GM19455 (cell line): ENCODE measurements around the gene TOLLIP.

Experiments used
- ATAC-seq: cut with Tn5 transposase; IDR thresholded peaks from one replicate; pipeline ENCODE4 v1.9.1; 2021; ENCODE audit not compliant: unreplicated experiment

The TOLLIP gene

GRCh38 chr11:1299621-1300020 is 9.8 kb downstream of the TOLLIP start:
- no peak for ATAC-seq

GRCh38 chr11:1298695-1299492 is 10.5 kb downstream of the TOLLIP start:
- ATAC-seq, result no peak

- no peak for ATAC-seq
Observed at GRCh38 chr11:1297576-1298473, 11.6 kb downstream of the TOLLIP start.

- ATAC-seq, result no peak
Observed at GRCh38 chr11:1297011-1297575, 12.3 kb downstream of the TOLLIP start.

DNA sequence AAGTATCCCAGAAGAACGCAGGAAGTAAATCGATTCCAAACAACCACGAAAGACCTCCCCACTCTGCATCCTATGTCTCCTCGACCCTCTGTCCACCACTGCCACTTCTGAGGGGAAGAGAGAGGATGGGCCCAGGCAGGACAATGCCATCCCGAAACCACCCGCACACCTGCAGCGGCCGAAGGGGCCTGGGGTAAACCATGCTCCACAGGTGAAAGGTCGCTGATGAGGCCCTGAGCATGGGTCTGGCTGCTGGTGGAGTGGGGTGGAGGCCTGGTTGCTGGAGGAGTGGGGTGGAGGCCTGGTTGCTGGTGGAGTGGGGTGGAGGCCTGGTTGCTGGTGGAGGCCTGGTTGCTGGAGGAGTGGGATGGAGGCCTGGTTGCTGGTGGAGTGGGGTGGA is 13.1 kb downstream of the TOLLIP start:
- ATAC-seq, result no peak

- no peak for ATAC-seq
Observed at GRCh38 chr11:1295591-1295990, 13.8 kb downstream of the TOLLIP start.

- ATAC-seq, result no peak
Observed at GRCh38 chr11:1295086-1295485, 14.3 kb downstream of the TOLLIP start.

DNA sequence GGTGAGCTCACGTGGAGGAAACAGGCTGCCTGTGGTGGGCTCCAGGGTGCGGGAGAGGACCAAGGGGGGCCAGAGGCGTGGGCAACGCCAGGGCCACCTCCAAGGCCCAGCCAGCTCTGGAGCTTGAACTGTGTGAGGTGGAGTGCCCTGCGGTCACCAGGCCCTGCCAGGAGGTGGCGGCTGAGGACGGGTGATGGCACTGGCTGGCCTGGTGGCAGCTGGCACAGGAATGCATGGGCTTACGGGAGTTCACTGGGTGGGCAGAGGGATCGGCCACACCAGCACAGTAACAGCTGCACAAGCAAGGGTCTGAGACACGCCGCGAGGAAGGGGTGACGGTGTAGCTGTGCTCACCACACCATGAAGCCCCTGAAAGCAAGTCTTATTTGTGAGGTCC is 15.8 kb downstream of the TOLLIP start:
- ATAC-seq, result no peak

GRCh38 chr11:1292644-1293618 is 16.5 kb downstream of the TOLLIP start:
- no peak for ATAC-seq

- no peak for ATAC-seq
Observed at GRCh38 chr11:1292018-1292643, 17.3 kb downstream of the TOLLIP start.

- no peak for ATAC-seq
Observed at GRCh38 chr11:1291295-1292017, 18.0 kb downstream of the TOLLIP start.

DNA sequence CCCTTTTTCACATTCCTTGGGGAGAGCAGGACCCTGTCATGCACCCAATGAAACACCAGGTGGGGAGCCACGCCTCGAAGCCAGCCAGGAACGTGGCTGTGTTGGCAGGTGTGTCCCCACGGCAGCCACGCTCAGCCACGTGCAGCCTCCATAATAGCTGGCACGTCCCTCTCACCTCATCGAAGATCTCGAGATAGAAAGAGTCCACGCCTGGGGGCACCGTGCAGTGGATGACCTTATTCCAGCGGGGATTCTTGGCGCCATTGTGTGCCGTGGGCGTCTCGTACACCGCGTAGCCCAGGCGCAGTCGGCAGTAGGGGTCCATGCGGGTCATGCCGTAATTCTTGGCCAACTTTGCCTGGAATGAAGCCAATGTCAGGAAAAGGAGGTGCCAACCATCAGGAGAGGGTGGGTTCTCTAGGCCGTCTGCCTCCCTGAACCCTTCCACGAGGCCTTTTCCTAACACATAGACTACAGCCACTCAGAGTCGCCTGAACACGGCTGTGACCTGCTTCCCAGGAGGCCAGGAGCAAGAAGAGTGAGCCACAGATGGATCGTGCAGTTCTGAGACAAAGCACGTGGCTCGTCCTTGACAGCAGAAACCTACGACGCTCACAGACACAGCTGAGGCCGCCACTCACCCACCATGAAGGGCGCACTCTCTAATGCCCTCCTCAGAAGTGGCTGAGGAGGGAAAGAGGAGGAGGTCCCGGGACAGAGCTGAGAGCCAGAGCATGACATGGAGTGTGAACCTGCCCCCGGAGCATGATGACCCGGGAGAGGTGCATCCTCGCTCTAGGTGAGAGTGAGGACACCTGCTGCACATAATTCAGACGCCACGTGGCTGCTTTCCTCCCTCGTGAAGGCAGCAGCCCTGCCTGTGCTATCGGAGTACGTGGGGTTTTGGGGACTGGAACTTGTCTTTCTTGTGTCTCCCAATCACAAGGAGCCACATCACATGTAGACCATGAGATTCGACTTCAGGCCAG is 19.1 kb downstream of the TOLLIP start:
- ATAC-seq, result no peak

DNA sequence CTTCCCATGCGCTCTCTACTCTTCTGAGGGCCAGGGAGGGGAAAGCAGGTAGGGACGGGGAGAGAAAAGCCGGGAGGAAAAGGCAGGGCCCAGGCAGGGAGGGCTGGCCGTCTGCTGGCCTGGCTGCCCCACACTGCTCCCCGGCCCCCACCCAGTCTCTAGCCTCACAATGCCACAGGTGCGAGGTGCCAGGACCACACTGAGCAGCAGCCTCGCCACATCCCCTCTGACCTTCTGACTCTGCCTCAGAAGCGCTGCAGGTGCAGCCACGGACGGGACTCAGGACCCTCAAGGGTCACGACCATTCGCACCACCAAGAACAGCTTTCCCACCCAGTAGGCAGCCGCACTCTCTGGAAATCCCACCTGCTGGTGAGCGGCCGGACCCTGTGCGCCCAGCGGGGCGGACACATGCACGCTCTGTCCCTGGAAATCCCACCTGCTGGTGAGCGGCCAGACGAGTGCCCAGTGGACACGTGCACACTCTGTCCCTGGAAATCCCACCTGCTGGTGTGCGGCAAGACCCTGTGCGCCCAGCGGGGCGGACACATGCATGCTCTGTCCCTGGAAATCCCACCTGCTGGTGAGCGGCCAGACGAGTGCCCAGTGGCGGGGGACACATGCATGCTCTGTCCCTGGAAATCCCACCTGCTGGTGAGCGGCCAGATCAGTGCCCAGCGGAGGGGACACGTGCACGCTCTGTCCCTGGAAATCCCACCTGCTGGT is 20.1 kb downstream of the TOLLIP start:
- ATAC-seq, result no peak

GRCh38 chr11:1288426-1289151 is 20.8 kb downstream of the TOLLIP start:
- no peak for ATAC-seq

DNA sequence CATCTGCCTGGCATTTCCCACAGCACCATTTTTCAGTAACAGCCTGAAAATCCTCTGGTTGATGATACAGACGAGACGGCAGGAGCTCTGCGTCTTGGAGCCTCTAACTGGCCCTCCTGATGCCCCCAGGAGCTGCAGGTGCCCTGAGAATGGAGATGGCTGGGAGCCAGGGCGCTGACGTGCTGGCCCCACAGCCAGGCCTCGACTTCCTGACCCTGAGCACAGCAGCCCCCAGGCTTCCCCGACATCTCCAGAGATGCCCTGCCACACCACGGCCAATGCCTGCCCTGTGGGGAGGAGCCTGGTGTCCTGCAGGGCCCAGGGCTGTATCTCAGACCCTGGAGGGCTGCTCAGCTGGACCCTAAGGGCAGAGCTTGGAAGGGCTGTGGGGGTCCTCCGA is 21.5 kb downstream of the TOLLIP start:
- ATAC-seq, result no peak

- no peak for ATAC-seq
Observed at GRCh38 chr11:1285876-1286275, 23.6 kb downstream of the TOLLIP start.

DNA sequence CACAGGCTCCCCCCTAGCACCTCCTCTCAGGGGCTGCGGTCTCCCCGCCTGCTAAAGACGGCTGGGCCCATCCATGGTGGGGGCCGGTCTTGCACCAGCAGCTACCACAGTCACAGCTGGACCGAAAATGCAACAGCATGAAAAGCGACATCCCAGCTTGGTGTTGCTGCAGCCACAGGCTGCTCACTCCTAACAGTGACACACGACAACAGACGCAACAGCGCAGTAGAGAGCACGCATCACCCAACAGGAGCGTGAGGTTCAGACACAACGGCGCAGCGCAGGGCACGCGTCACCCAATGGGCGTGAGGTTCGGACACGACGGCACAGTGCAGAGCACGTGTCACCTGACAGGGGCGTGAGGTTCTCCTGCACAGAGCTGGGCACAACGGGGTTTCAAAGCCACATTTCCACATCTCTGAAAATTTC is 24.1 kb downstream of the TOLLIP start:
- no peak for ATAC-seq
